Panc1 (cell line): Measurements from ENCODE around the gene UGT1A7.

Source experiments
- POLR2AphosphoS5 ChIP-seq: IDR thresholded peaks from 2 replicates; pipeline ENCODE4 v1.6.1; 2012; ENCODE audit warnings: mild to moderate bottlenecking, low read depth, low read length, moderate library complexity
- TF ChIP-seq, protein P1 (sequence below): fragments of 450-650 bp; IDR thresholded peaks from 2 replicates; pipeline ENCODE4 v1.5.1; 2017; ENCODE audit warnings: mild to moderate bottlenecking

DNA sequence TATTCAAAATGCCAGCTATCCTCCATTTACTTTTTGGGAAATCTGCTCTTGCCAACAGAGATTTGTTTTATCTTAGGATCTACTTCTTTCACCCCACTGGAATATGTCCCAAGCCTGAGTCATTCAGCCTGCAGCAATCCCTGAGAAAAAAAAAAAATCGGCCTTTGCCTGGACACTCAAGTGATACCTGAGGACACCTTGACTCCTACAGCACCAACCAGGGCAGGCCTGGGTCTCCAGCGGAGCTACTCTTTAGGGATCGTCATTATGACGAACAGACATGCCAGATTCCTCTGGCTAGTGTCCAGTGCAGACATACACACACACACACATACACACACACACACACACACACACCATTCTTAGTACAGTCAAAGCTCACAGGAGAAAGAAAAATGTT is 8.7 kb downstream of the UGT1A7 start:
- TF ChIP-seq POLR2AphosphoS5, result no peak
- TF ChIP-seq, protein P1, sequence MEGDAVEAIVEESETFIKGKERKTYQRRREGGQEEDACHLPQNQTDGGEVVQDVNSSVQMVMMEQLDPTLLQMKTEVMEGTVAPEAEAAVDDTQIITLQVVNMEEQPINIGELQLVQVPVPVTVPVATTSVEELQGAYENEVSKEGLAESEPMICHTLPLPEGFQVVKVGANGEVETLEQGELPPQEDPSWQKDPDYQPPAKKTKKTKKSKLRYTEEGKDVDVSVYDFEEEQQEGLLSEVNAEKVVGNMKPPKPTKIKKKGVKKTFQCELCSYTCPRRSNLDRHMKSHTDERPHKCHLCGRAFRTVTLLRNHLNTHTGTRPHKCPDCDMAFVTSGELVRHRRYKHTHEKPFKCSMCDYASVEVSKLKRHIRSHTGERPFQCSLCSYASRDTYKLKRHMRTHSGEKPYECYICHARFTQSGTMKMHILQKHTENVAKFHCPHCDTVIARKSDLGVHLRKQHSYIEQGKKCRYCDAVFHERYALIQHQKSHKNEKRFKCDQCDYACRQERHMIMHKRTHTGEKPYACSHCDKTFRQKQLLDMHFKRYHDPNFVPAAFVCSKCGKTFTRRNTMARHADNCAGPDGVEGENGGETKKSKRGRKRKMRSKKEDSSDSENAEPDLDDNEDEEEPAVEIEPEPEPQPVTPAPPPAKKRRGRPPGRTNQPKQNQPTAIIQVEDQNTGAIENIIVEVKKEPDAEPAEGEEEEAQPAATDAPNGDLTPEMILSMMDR, result no peak
